Forelimb muscle (tissue), 1 donor: ENCODE data around the gene SETD2. TPM values are rescaled to one million over a fixed set of nuclear protein-coding genes. Genes with fewer than 3 reads are reported as not detected.
"Not testable (repeated sequence)": the region's sequence is repeated elsewhere in the genome, so short reads cannot be mapped to it uniquely, and the experiment has no call there.

Experiments
- DNase-seq: peaks from one replicate; pipeline ENCODE4 v3.0.0-alpha.2; 2013; ENCODE audit warnings: low read depth
- polyA plus RNA-seq: library from polyadenylated mRNA; unstranded; fragments of 120-200 nt; gene quantifications from one replicate; pipeline ENCODE4 v1.2.1, GENCODE V29; 2013; ENCODE audit not compliant: insufficient read length

Gene SETD2
- 29.6 TPM for polyA plus RNA-seq

- peak; percentile 46 for DNase-seq
These were observed at the start of gene SETD2 for GRCh38 chr3:47164007-47164881. TSS of gene SETD2 (minus strand) at chr3:47164113. CDS start at chr3:47163924, 189 bp downstream.

GRCh38 chr3:47210863-47211405 is 47.0 kb upstream of the SETD2 start:
- no peak for DNase-seq

GRCh38 chr3:47206022-47206421 is 42.1 kb upstream of the SETD2 start:
- not testable (repeated sequence) for DNase-seq

GRCh38 chr3:47204875-47205274 is 41.0 kb upstream of the SETD2 start:
- no peak for DNase-seq

- DNase-seq: no peak
These were observed 38.6 kb upstream of the SETD2 start for GRCh38 chr3:47202542-47202941.

- DNase-seq: no peak
These were observed 33.4 kb upstream of the SETD2 start for GRCh38 chr3:47197287-47197686.

GRCh38 chr3:47194994-47195393 is 31.1 kb upstream of the SETD2 start:
- no peak for DNase-seq

GRCh38 chr3:47193871-47194859 is 30.3 kb upstream of the SETD2 start:
- no peak for DNase-seq

GRCh38 chr3:47186285-47186684 is 22.4 kb upstream of the SETD2 start:
- DNase-seq: no peak

GRCh38 chr3:47181685-47182084 is 17.8 kb upstream of the SETD2 start:
- DNase-seq: not testable (repeated sequence)

- DNase-seq: not testable (repeated sequence)
These were observed 16.1 kb upstream of the SETD2 start for GRCh38 chr3:47180011-47180410.

- DNase-seq: no peak
These were observed 12.7 kb upstream of the SETD2 start for GRCh38 chr3:47176582-47176981.

- no peak for DNase-seq
These were observed 525 bp downstream of the SETD2 start for GRCh38 chr3:47163169-47164006.

GRCh38 chr3:47162697-47163168 is 1.2 kb downstream of the SETD2 start:
- DNase-seq: no peak

- DNase-seq: no peak
These were observed 1.8 kb downstream of the SETD2 start for GRCh38 chr3:47161983-47162696.

- DNase-seq: no peak
These were observed 4.1 kb downstream of the SETD2 start for GRCh38 chr3:47159820-47160219.

GRCh38 chr3:47158208-47158607 is 5.7 kb downstream of the SETD2 start:
- no peak for DNase-seq

- no peak for DNase-seq
These were observed 7.5 kb downstream of the SETD2 start for GRCh38 chr3:47156396-47156795.

GRCh38 chr3:47152578-47152977 is 11.3 kb downstream of the SETD2 start:
- no peak for DNase-seq

- no peak for DNase-seq
These were observed 12.1 kb downstream of the SETD2 start for GRCh38 chr3:47151836-47152235.
